Transverse colon (tissue), 4 donors: ENCODE data around the gene OBSCN. TPM values are rescaled to one million over a fixed set of nuclear protein-coding genes. Genes with fewer than 3 reads are reported as not detected.

Experiments
- DNase-seq: peaks from one replicate; pipeline ENCODE4 v3.0.0-alpha.2; 2019
- H3K27ac ChIP-seq, 4 donors: fragments of 200-600 bp; sonication (generic); 2 replicates each; pipeline ENCODE4 v1.5.1; 2016 to 2018; ENCODE audit warnings: inconsistent platforms in 4 of 4
- H3K27me3 ChIP-seq: fragments of 200-600 bp; sonication (generic); 2 replicates; pipeline ENCODE4 v1.5.1; 2017; ENCODE audit warnings: inconsistent platforms
- H3K36me3 ChIP-seq, 4 donors: fragments of 200-600 bp; sonication (generic); 2 replicates each; pipeline ENCODE4 v1.5.1; 2017 to 2019; ENCODE audit warnings: inconsistent platforms in 4 of 4
- H3K4me1 ChIP-seq, 4 donors: fragments of 200-600 bp; sonication (generic); 2 replicates each; pipeline ENCODE4 v1.5.1; 2017 to 2020; ENCODE audit warnings: inconsistent platforms in 4 of 4
- H3K4me3 ChIP-seq, 4 donors: fragments of 200-600 bp; sonication (generic); 1 replicate in 1 of 4; 2 replicates in 3 of 4; pipeline versions ENCODE4 v1.5.1 to v1.6.1; 2017 to 2019; ENCODE audit warnings: inconsistent platforms in 4 of 4
- H3K9me3 ChIP-seq, 2 donors: fragments of 200-600 bp; sonication (generic); 2 replicates each; pipeline ENCODE4 v1.5.1; 2017 to 2019; ENCODE audit warnings: inconsistent platforms in 2 of 2
- CTCF ChIP-seq, 5 experiments: fragments of 200-600 bp in 3 of 5; fragments of 450-650 bp in 2 of 5; sonication (generic) in 3 of 5; IDR thresholded peaks; 1 replicate in 2 of 5; 2 replicates in 3 of 5; pipeline ENCODE4 v1.5.1; 2016 to 2017; ENCODE audit warnings: antibody characterized with exemption in 5 of 5, inconsistent platforms in 3 of 5, mild to moderate bottlenecking in 2 of 5, moderate library complexity in 1 of 5
- EP300 ChIP-seq: sonication (generic); formaldehyde crosslinking; IDR thresholded peaks from one replicate; pipeline ENCODE4 v1.6.1; 2017; ENCODE audit warnings: antibody characterized with exemption, low read depth
- POLR2A ChIP-seq: fragments of 450-650 bp; IDR thresholded peaks from one replicate; pipeline ENCODE4 v1.6.1; 2016; ENCODE audit warnings: antibody characterized with exemption, mild to moderate bottlenecking, moderate library complexity
- POLR2AphosphoS5 ChIP-seq, 3 donors: sonication (generic); formaldehyde crosslinking; IDR thresholded peaks; one replicate each; pipeline ENCODE4 v1.6.1; 2016; ENCODE audit warnings: antibody characterized with exemption in 3 of 3
- WGBS, 2 donors: methylation state at CpG; one replicate each; pipeline ENCODE4 v1.1.5; 2018; ENCODE audit warnings: low coverage in 1 of 2; 5-methylcytosine and 5-hydroxymethylcytosine counted together
- in situ Hi-C, 4 donors: fragments of 200-750 bp; cut with MboI; loops; one replicate each; pipeline versions ENCODE4 v1.15.0 to v1.15.1; 2017; ENCODE audit warnings: low sequenced_read_pairs in 3 of 4, low pct_ligation_motif_present in 1 of 4, low pct_unique_long_range_greater_than_20kb in 1 of 4
- intact Hi-C: fragments of 100-400 bp; cut with DNase I; formaldehyde crosslinking; loops from one replicate; pipeline ENCODE4 v1.15.1; 2023; ENCODE audit warnings: low total_unique reads
- total RNA-seq, 4 donors: library from RNA; depleted of rRNA; stranded (reverse); fragments of >200 nt; gene quantifications; one replicate each; pipeline ENCODE4 v1.1.0, GENCODE V29; 2016

The OBSCN gene
- total RNA-seq, 4 donors from 2014 or later = 11.9 to 21.7 (median 15.8) TPM

GRCh38 chr1:228344631-228345072 is 136.8 kb downstream of the OBSCN start:
- in situ Hi-C loops = no loop called here

GRCh38 chr1:228345201-228345930 is 137.5 kb downstream of the OBSCN start:
- peak; percentile 3 for DNase-seq
- H3K4me3 ChIP-seq = no peak overlapping the region
- TF ChIP-seq POLR2AphosphoS5 (IDR thresholded peaks at IDR 0.05) (no peak), POLR2A (no peak), CTCF (IDR thresholded peaks at IDR 0.05) (no peak), EP300 (no peak)
- in situ Hi-C loops (no loop called here), intact Hi-C loops (no loop called here)
- no peaks in the 10 kb centered on the region for H3K4me1 ChIP-seq
- 89% methylated on average over 17 of the region's 17 CpGs; no CpG with 5 or more reads in 1 of the 2 donors for WGBS, 2 donors
- no peaks in the 10 kb centered on the region for H3K9me3 ChIP-seq
- no peaks in the 10 kb centered on the region for H3K27me3 ChIP-seq
- H3K27ac ChIP-seq = no peak overlapping the region
- no peaks in the 10 kb centered on the region for H3K36me3 ChIP-seq

More at GRCh38 chr1:228344631-228345072, 136.8 kb downstream of the OBSCN start:
- Histone ChIP-seq H3K9me3 (no peaks in the 10 kb centered on the region), H3K27me3 (no peaks in the 10 kb centered on the region), H3K4me1 (no peaks in the 10 kb centered on the region), H3K4me3 (no peak overlapping the region), H3K36me3 (no peaks in the 10 kb centered on the region), H3K27ac (no peak overlapping the region)
- TF ChIP-seq CTCF (IDR thresholded peaks at IDR 0.05) (no peak), EP300 (no peak), POLR2A (no peak), POLR2AphosphoS5 (IDR thresholded peaks at IDR 0.05) (no peak)
- intact Hi-C loops = no loop called here
- DNase-seq = peak; percentile 1
- 87% methylated on average over 5 of the region's 5 CpGs; no CpG with 5 or more reads in 1 of the 2 donors for WGBS, 2 donors

GRCh38 chr1:228346731-228347130 is 138.9 kb downstream of the OBSCN start:
- in situ Hi-C loops = no loop called here
- DNase-seq = peak; percentile 0

GRCh38 chr1:228347181-228347580 is 139.3 kb downstream of the OBSCN start:
- Histone ChIP-seq H3K4me3 (no peak overlapping the region), H3K36me3 (no peaks in the 10 kb centered on the region), H3K9me3 (no peaks in the 10 kb centered on the region), H3K4me1 (no peaks in the 10 kb centered on the region), H3K27ac (no peak overlapping the region), H3K27me3 (no peaks in the 10 kb centered on the region)
- in situ Hi-C loops (no loop called here), intact Hi-C loops (no loop called here)
- TF ChIP-seq POLR2AphosphoS5 (IDR thresholded peaks at IDR 0.05) = no peak
- no peak for TF ChIP-seq CTCF (IDR thresholded peaks at IDR 0.05)
- TF ChIP-seq POLR2A = no peak
- TF ChIP-seq EP300 = no peak
- 83% methylated on average over 7 of the region's 7 CpGs; no CpG with 5 or more reads in 1 of the 2 donors for WGBS, 2 donors
- DNase-seq = peak; percentile 0

More at GRCh38 chr1:228346731-228347130, 138.9 kb downstream of the OBSCN start:
- Histone ChIP-seq H3K4me3 (no peak overlapping the region), H3K36me3 (no peaks in the 10 kb centered on the region), H3K27ac (no peak overlapping the region), H3K9me3 (no peaks in the 10 kb centered on the region), H3K4me1 (no peaks in the 10 kb centered on the region), H3K27me3 (no peaks in the 10 kb centered on the region)
- TF ChIP-seq POLR2AphosphoS5 (IDR thresholded peaks at IDR 0.05) = no peak
- TF ChIP-seq CTCF (IDR thresholded peaks at IDR 0.05) = no peak
- TF ChIP-seq POLR2A = no peak
- no peak for TF ChIP-seq EP300
- intact Hi-C loops = no loop called here
- WGBS, 2 donors = 86% methylated on average over 9 of the region's 9 CpGs; no CpG with 5 or more reads in 1 of the 2 donors
